ENCODE results near the gene CCL3. TPM values are rescaled to one million over a fixed set of nuclear protein-coding genes. Genes with fewer than 3 reads are reported as not detected.
"Not testable (repeated sequence)": the region's sequence is repeated elsewhere in the genome, so short reads cannot be mapped to it uniquely, and the experiment has no call there.

CCL3 gene
- total RNA-seq, 4 donors from 2014 or later = 0.49 to 6.5 TPM; not detected in 2

DNA sequence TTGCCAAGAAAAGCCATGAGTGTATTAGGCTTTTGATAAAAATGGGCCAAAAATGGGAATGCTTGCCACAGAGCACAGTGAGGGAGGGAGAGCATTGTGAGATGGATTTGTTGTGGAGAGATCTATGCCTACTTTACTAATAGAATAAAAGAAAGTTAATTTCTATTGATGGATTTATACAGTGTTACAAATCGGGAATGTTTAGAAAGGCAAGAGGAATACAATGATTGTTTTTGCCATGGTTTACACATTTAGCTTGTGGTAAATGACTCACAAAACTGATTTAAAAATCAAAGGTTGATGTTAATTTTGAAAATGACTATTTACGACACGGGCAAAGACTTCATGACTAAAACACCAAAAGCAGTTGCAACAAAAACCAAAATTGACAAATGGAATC, 30.3 kb upstream of the CCL3 start:
- Histone ChIP-seq H3K27me3 (no peaks in the 10 kb centered on the region), H3K4me3 (no peak overlapping the region), H3K4me1 (no peaks in the 10 kb centered on the region), H3K27ac (no peak overlapping the region), H3K36me3 (no peaks in the 10 kb centered on the region), H3K9me3 (no peaks in the 10 kb centered on the region)
- no peak for DNase-seq
- TF ChIP-seq, protein P1, sequence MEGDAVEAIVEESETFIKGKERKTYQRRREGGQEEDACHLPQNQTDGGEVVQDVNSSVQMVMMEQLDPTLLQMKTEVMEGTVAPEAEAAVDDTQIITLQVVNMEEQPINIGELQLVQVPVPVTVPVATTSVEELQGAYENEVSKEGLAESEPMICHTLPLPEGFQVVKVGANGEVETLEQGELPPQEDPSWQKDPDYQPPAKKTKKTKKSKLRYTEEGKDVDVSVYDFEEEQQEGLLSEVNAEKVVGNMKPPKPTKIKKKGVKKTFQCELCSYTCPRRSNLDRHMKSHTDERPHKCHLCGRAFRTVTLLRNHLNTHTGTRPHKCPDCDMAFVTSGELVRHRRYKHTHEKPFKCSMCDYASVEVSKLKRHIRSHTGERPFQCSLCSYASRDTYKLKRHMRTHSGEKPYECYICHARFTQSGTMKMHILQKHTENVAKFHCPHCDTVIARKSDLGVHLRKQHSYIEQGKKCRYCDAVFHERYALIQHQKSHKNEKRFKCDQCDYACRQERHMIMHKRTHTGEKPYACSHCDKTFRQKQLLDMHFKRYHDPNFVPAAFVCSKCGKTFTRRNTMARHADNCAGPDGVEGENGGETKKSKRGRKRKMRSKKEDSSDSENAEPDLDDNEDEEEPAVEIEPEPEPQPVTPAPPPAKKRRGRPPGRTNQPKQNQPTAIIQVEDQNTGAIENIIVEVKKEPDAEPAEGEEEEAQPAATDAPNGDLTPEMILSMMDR (IDR thresholded peaks at IDR 0.05) = no peak
- TF ChIP-seq POLR2A (IDR thresholded peaks at IDR 0.05) = no peak
- intact Hi-C loops (cut with DNase I; ENCODE audit: low total_unique reads) = no loop called here

DNA sequence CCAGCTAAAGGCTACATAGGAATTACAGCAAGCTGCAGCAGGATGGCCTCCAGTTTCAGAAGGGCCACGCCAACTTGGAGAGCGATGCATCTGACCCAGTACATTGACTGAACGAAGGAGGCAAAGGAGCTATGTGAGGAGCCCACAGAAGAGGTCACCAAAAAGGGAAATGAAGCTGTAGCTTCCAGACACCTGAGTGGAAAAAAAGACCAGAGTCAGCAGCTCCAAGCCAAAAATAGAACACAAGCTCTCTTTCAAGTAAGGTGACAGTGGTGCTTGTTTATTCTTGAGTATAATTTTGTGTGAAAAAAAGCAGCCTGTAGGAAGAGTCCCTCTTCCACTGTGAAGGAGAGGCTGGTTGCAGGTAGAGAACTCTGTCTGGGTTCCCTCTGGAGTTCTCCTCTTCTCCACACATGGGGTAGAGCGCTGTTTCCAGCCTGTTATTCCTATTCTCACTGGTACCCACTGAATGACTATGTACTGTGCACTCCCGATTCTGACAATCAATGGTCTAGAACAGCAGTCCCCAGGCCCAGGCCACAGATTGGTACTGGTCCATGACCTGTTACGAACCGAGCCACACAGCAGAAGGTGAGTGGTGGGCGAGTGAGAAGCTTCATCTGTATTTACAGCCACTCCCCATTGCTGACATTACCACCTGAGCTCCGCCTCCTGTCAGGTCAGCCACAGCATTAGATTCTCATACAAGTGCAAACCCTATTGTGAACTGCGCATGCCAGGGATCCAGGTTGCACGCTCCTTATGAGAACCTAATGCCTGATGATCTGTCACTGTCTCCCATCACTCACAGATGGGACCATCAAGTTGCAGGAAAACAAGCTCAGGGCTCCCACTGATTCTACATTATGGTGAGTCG, 28.8 kb upstream of the CCL3 start:
- Histone ChIP-seq H3K4me1 (no peaks in the 10 kb centered on the region), H3K36me3 (no peaks in the 10 kb centered on the region), H3K27ac (no peak overlapping the region), H3K4me3 (no peak overlapping the region), H3K27me3 (no peaks in the 10 kb centered on the region), H3K9me3 (no peaks in the 10 kb centered on the region)
- intact Hi-C loops (cut with DNase I; ENCODE audit: low total_unique reads) = no loop called here
- TF ChIP-seq, protein P1 (IDR thresholded peaks at IDR 0.05) = no peak
- no peak for TF ChIP-seq POLR2A (IDR thresholded peaks at IDR 0.05)
- no peak for DNase-seq

DNA sequence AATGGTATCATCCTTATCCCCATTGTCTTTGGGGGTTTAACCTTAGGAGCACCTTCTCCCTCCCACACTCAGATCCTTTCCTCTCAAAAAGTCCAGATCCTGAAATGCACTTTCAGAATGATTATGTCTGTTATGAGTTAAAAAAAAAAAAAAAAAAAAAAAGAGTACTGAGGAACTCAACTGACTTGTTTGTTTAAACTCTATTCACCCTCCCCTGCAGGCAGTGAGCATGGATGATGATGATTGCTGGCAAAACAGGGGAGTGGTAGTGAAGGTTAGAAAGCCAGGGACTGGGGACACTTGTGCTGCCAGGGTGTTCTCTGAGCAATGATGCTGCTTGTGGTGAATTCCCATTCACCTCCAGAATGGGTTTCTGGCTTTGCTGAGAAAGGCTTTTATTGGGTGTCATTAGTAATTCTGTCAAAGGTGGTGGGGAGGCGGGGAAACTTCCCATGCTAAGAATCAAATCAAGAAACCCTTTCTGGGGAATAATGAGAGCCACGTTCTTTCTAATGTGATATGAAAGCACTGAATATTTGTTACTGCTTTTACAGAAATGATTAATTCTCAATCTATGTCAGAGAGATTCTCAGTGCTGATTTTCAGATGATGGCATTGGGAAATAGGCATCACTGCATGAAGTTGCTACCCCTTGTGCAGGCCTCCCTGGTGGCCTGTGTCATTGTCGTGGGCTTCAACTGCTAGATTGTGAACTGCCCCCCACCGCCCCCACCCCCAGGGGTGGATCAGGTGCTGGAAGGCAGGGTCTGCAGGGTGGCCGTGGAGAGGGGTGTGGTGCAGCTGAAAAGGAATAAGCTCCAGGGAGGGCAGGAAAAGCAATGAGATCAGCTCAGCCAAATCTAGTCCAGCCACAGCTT, 27.8 kb upstream of the CCL3 start:
- Histone ChIP-seq H3K4me3 (no peak overlapping the region), H3K9me3 (no peaks in the 10 kb centered on the region), H3K36me3 (no peaks in the 10 kb centered on the region), H3K27ac (no peak overlapping the region), H3K4me1 (no peaks in the 10 kb centered on the region), H3K27me3 (no peaks in the 10 kb centered on the region)
- no peak for TF ChIP-seq POLR2A (IDR thresholded peaks at IDR 0.05)
- TF ChIP-seq, protein P1 (IDR thresholded peaks at IDR 0.05) = no peak
- DNase-seq = no peak
- intact Hi-C loops (cut with DNase I; ENCODE audit: low total_unique reads) = no loop called here

DNA sequence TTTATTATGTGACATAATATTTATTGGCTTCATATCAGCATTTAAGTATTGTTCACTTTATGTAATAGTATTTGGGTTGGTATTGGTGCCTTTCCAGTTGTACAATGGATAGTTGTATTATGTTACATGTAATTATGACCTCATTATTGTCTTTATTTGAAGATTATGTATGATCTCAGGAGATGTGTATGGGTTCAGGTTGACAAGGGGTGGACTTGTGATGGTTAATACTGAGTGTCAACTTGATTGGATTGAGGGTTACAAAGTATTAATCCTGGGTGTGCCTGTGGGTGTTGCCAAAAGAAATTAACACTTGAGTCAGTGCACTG, 25.7 kb upstream of the CCL3 start:
- H3K4me3 ChIP-seq; H3K36me3 ChIP-seq; H3K27ac ChIP-seq; H3K9me3 ChIP-seq; intact Hi-C loops (cut with DNase I; ENCODE audit: low total_unique reads); H3K27me3 ChIP-seq; H3K4me1 ChIP-seq; DNase-seq: not testable (repeated sequence)

DNA sequence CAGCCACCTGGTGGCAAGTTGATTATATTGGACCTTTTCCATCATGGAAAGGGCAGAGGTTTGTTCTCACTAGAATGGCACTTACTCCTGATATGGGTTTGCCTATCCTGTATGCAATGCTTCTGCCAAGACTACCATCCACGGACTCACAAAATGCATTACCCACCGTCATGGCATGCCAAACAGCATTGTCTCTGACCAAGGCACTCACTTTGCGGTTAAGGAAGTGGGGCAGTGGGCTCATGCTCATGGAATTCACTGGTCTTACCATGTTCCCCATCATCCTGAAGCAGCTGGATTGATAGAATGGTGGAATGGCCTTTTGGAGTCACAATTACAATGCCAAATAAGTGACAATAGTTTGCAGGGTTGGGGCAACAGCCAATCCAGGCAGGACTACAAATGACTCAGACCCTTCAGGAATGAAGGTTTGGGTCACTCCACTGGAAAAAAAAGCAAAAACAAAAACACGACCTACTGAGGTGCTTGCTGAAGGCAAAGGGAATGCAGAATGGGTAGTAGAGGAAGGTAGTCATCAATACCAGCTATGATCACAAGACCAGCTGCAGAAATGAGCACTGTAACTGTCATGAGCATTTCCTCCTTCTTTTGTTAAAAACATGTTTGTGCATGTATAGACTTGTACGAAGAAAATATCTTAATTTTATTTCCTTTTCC, 25.2 kb upstream of the CCL3 start:
- H3K9me3 ChIP-seq; H3K36me3 ChIP-seq; H3K4me3 ChIP-seq; H3K27me3 ChIP-seq; H3K4me1 ChIP-seq; intact Hi-C loops (cut with DNase I; ENCODE audit: low total_unique reads); H3K27ac ChIP-seq; DNase-seq: not testable (repeated sequence)

DNA sequence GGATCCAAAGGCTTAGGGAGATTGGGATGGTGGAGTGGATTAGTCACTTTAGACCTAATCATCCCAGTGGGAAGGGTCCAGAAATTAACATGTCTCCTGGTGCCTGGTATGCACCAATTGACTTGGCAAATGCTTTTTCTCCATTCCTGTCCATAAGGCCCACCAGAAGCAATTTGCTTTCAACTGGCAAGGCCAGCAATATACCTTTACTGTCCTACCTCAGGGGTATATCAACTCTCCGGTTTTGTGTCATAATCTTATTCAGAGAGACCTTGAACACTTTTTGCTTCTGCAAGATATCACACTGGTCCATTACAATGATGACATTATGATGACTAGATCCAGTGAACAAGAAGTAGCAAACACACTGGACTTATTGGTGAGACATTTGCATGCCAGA, 23.2 kb upstream of the CCL3 start:
- H3K9me3 ChIP-seq = not testable (repeated sequence)

More for the DNA sequence above, 23.2 kb upstream of the CCL3 start:
- H3K36me3 ChIP-seq; H3K4me3 ChIP-seq; H3K27me3 ChIP-seq; H3K4me1 ChIP-seq; intact Hi-C loops (cut with DNase I; ENCODE audit: low total_unique reads); DNase-seq; H3K27ac ChIP-seq: not testable (repeated sequence)

Data from uterus (tissue), 4 donors.